ENCODE measurements around the gene WIPF2.

- TF ChIP-seq CTCF (IDR thresholded peaks at IDR 0.05) (no peak), POLR2A (IDR thresholded peaks at IDR 0.05) (no peak)
These were observed 42.4 kb upstream of the WIPF2 start for GRCh38 chr17:40176754-40177110.
